K562 (cell line): ENCODE data around the gene SKIC2. TPM values are rescaled to one million over a fixed set of nuclear protein-coding genes. Genes with fewer than 3 reads are reported as not detected.
A peak's percentile ranks its signal among the peaks of the same experiment; 100 is the strongest.

ENCODE experiments used
- AFF1 ChIP-seq, 2 experiments: fragments of 450-650 bp; IDR thresholded peaks; 2 replicates each; pipeline ENCODE4 v1.6.1; 2018; ENCODE audit warnings: mild to moderate bottlenecking in 2 of 2, low read depth in 1 of 2; ENCODE audit not compliant: partially characterized antibody in 2 of 2
- BRF1 ChIP-seq: IDR thresholded peaks from 3 replicates; pipeline ENCODE4 v1.6.1; 2011; ENCODE audit warnings: borderline replicate concordance, mild to moderate bottlenecking; ENCODE audit not compliant: insufficient read length; ENCODE audit errors: extremely low read depth
- E2F4 ChIP-seq: sonication (generic); formaldehyde crosslinking; IDR thresholded peaks from 2 replicates; pipeline ENCODE4 v1.8.0; 2022; ENCODE audit warnings: mild to moderate bottlenecking, low read depth, missing genetic modification reagents
- E2F8 ChIP-seq: fragments of 450-650 bp; IDR thresholded peaks from 2 replicates; pipeline ENCODE4 v1.7.1; 2018; ENCODE audit warnings: mild to moderate bottlenecking, low read depth; ENCODE audit not compliant: partially characterized antibody
- HDAC3 ChIP-seq: fragments of 450-650 bp; IDR thresholded peaks from 2 replicates; pipeline ENCODE4 v1.6.1; 2018; ENCODE audit warnings: borderline replicate concordance, mild to moderate bottlenecking, moderate library complexity; ENCODE audit not compliant: partially characterized antibody
- OTX1 ChIP-seq: fragments of 450-650 bp; formaldehyde crosslinking; IDR thresholded peaks from 2 replicates; pipeline ENCODE4 v1.4.0; 2022; ENCODE audit warnings: mild to moderate bottlenecking
- RBM15 ChIP-seq: fragments of 200-400 bp; formaldehyde crosslinking; IDR thresholded peaks from 2 replicates; pipeline ENCODE4 v1.6.1; 2018; ENCODE audit warnings: mild to moderate bottlenecking, low read length, moderate library complexity; ENCODE audit not compliant: insufficient read depth
- SIX5 ChIP-seq, 2 experiments: IDR thresholded peaks; 2 replicates each; pipeline ENCODE4 v1.6.1; 2011; ENCODE audit warnings: low read length in 2 of 2, borderline replicate concordance in 1 of 2, low read depth in 1 of 2, mild to moderate bottlenecking in 1 of 2, moderate library complexity in 1 of 2; ENCODE audit not compliant: insufficient read depth in 1 of 2
- TAF7 ChIP-seq: fragments of 450-650 bp; IDR thresholded peaks from 2 replicates; pipeline ENCODE4 v1.6.1; 2016; ENCODE audit warnings: missing genetic modification characterization, missing compliant biosample characterization
- ZFP91 ChIP-seq: sonication (generic); formaldehyde crosslinking; IDR thresholded peaks from 2 replicates; pipeline ENCODE4 v1.8.0; 2022; ENCODE audit warnings: mild to moderate bottlenecking, missing genetic modification reagents
- ZNF143 ChIP-seq: sonication (generic); formaldehyde crosslinking; IDR thresholded peaks from 2 replicates; pipeline ENCODE4 v1.9.0; 2022; ENCODE audit warnings: mild to moderate bottlenecking, missing genetic modification reagents
- ZNF23 ChIP-seq: fragments of 250-450 bp; sonication (Bioruptor Pico); IDR thresholded peaks from 2 replicates; pipeline ENCODE4 v1.4.0; 2020; ENCODE audit warnings: mild to moderate bottlenecking
- ZNF507 ChIP-seq: conservative IDR thresholded peaks from 2 replicates; pipeline ENCODE4 v1.6.1; 2017; ENCODE audit warnings: missing genetic modification characterization, missing compliant biosample characterization
- ZNF512 ChIP-seq: IDR thresholded peaks from 2 replicates; pipeline ENCODE4 v1.6.1; 2016; ENCODE audit warnings: missing genetic modification characterization, missing compliant biosample characterization
- ZNF699 ChIP-seq: fragments of 250-450 bp; sonication (Bioruptor Pico); IDR thresholded peaks from 2 replicates; pipeline ENCODE4 v1.8.0; 2021; ENCODE audit warnings: mild to moderate bottlenecking, moderate library complexity; ENCODE audit not compliant: insufficient replicate concordance
- polyA plus RNA-seq, 8 experiments: library from polyadenylated mRNA; depleted of rRNA in 4 of 8; stranded (reverse) in 5 of 8; unstranded in 3 of 8; fragments of >200 nt; fragmentation: Nextera tagmentation in 2 of 8; fragmentation: Illumina TruSeq in 1 of 8; extraction: Ambion mirVana in 2 of 8; extraction: Trizol in 1 of 8; gene quantifications; 2 replicates each; pipeline versions ENCODE4 v1.2.1 to v1.2.3, GENCODE V29; 2011 to 2014; ENCODE audit warnings: inconsistent platforms in 1 of 8, missing spikeins in 1 of 8
- total RNA-seq, 7 experiments: library from RNA; depleted of rRNA in 6 of 7; stranded (reverse); fragments of >200 nt in 6 of 7; fragmentation: Illumina TruSeq in 2 of 7; extraction: Trizol in 2 of 7; gene quantifications; 2 replicates each; pipeline versions ENCODE4 v1.2.1 to v1.2.3, GENCODE V29; 2011 to 2021; ENCODE audit warnings: low replicate concordance in 1 of 7

SKIC2 gene
- total and polyA plus RNA-seq, 9 of the 15 experiments (the other 6 are each of a cell fraction or from before 2014, with no cell fraction given) = 3.3 to 94.6 (median 38.8) TPM

GRCh38 chr6:31948753-31949413 lies 10.1 kb upstream of the SKIC2 start (continued):
- 0 out of 2 replicates have a peak, but pooled peaks have one; percentile 26 for TF ChIP-seq ZFP91 (CRISPR knock-in tag)
- no peak for TF ChIP-seq TAF7 (tag)
- TF ChIP-seq BRF1 = no peak
- TF ChIP-seq ZNF23 (CRISPR knock-in tag) = no peak
- TF ChIP-seq HDAC3 = peak; percentile 5
- no peak for TF ChIP-seq ZNF512 (tag)
- no peak for TF ChIP-seq E2F4 (CRISPR knock-in tag)
- TF ChIP-seq AFF1 (IDR thresholded peaks at IDR 0.05; ENCODE audit: low read depth in 1 of 2, partially characterized antibody in 2 of 2) = peak in 1 of 2 experiments; percentile 10
- no peak for TF ChIP-seq RBM15
- TF ChIP-seq ZNF699 (CRISPR knock-in tag) = no peak
- TF ChIP-seq SIX5 (IDR thresholded peaks at IDR 0.05; ENCODE audit: borderline replicate concordance in 1 of 2, insufficient read depth in 1 of 2, low read depth in 1 of 2, low read length in 2 of 2) = no peak
- TF ChIP-seq ZNF143 (CRISPR knock-in tag) = no peak
- TF ChIP-seq ZNF507 (tag) = no peak
- peak; percentile 74; the same call in 1 of the 2 replicates for TF ChIP-seq OTX1 (CRISPR knock-in tag)
- TF ChIP-seq E2F8 = no peak
